Ovary (tissue), 9 donors: ENCODE results near the gene MPPED1. TPM values are rescaled to one million over a fixed set of nuclear protein-coding genes. Genes with fewer than 3 reads are reported as not detected.

Source experiments
- DNase-seq, 5 donors: peaks; one replicate each; pipeline ENCODE4 v3.0.0-alpha.2; 2019 to 2020
- H3K27ac ChIP-seq, 2 donors: fragments of 200-600 bp; one replicate each; pipeline versions ENCODE4 v1.5.1 to v1.8.0; 2019 to 2022
- H3K27me3 ChIP-seq: fragments of 200-600 bp; one replicate; pipeline ENCODE4 v1.8.0; 2022
- H3K36me3 ChIP-seq: fragments of 200-600 bp; sonication (generic); one replicate; pipeline ENCODE4 v1.5.1; 2019
- H3K4me1 ChIP-seq: one replicate; pipeline ENCODE4 v1.8.1; 2013; ENCODE audit warnings: mild to moderate bottlenecking, moderate library complexity; ENCODE audit not compliant: insufficient read depth
- H3K4me3 ChIP-seq: fragments of 200-600 bp; sonication (generic); one replicate; pipeline ENCODE4 v1.5.1; 2017
- H3K9me3 ChIP-seq, 2 donors: fragments of 200-600 bp in 1 of 2; sonication (generic) in 1 of 2; one replicate each; pipeline versions ENCODE4 v1.5.1 to v1.8.1; 2013 to 2019; ENCODE audit warnings: mild to moderate bottlenecking in 1 of 2, moderate library complexity in 1 of 2
- CTCF ChIP-seq, 3 donors: fragments of 450-650 bp in 2 of 3; fragments of 200-600 bp in 1 of 3; IDR thresholded peaks; one replicate each; pipeline versions ENCODE4 v1.5.1 to v1.8.0; 2016 to 2022; ENCODE audit warnings: antibody characterized with exemption in 3 of 3, mild to moderate bottlenecking in 1 of 3
- EP300 ChIP-seq: sonication (generic); formaldehyde crosslinking; IDR thresholded peaks from one replicate; pipeline ENCODE4 v1.6.1; 2017; ENCODE audit warnings: antibody characterized with exemption
- POLR2A ChIP-seq: fragments of 450-650 bp; IDR thresholded peaks from one replicate; pipeline ENCODE4 v1.6.1; 2017; ENCODE audit warnings: antibody characterized with exemption, mild to moderate bottlenecking, moderate library complexity
- WGBS, 3 donors: extraction: QIAGEN DNeasy Blood & Tissue Kit in 1 of 3; methylation state at CpG; one replicate each; pipeline versions ENCODE4 v1.1.5 to v1.1.7; 2013 to 2017; 5-methylcytosine and 5-hydroxymethylcytosine counted together
- intact Hi-C, 4 donors: fragments of 100-400 bp; cut with DNase I; formaldehyde crosslinking; loops; one replicate each; pipeline versions ENCODE4 v1.11.0 to v1.15.1; 2022 to 2023
- polyA plus RNA-seq, 2 donors: library from polyadenylated mRNA; stranded (reverse); fragments of 200-250 nt in 1 of 2; fragments of 350-450 nt in 1 of 2; fragmentation: Illumina TruSeq in 1 of 2; extraction: RNeasy Lipid Tissue Mini Kit (QIAGEN cat#74804) in 1 of 2; gene quantifications; one replicate each; pipeline ENCODE4 v1.2.3, GENCODE V29; 2013 to 2014
- total RNA-seq, 7 donors: library from RNA; depleted of rRNA in 2 of 7; stranded (reverse); fragments of >200 nt in 2 of 7; fragmentation: NEBNext Ultra II Directional in 3 of 7; extraction: Animal tissue kit (Norgen Biotek cat#: 25700) in 3 of 7; gene quantifications; one replicate each; pipeline versions ENCODE4 v1.1.0 to v1.2.4, GENCODE V29; 2016 to 2023
- donor health status: DM: no; HTN: no; CAD: no; lungs with moderate emphysema.
- donor health status: DM: no; HTN: no; CAD: no.
- donor health status: Bipolar disorder and iron deficiency.
- donor health status: DM: yes; HTN: yes; CAD: no.
- donor health status: DM: no; HTN: no; CAD: no.
- donor health status: DM: yes; HTN: yes; CAD: no.

Gene MPPED1
- total and polyA plus RNA-seq, 9 donors = 0.45 to 4.1 (median 2.1) TPM

- H3K27me3 ChIP-seq = no peaks in the 10 kb centered on the region
- no peak for DNase-seq
These were observed 109.9 kb downstream of the MPPED1 start for GRCh38 chr22:43521716-43522115.

GRCh38 chr22:43526117-43526655 is 114.4 kb downstream of the MPPED1 start:
- Histone ChIP-seq H3K36me3 (no peaks in the 10 kb centered on the region), H3K27me3 (no peaks in the 10 kb centered on the region), H3K4me1 (no peaks in the 10 kb centered on the region), H3K4me3 (no peak overlapping the region), H3K27ac (no peak overlapping the region), H3K9me3 (no peaks in the 10 kb centered on the region)
- TF ChIP-seq POLR2A = no peak
- no peak for TF ChIP-seq EP300
- TF ChIP-seq CTCF (IDR thresholded peaks at IDR 0.05) = no peak
- no peak for DNase-seq
- 78 to 88% (median 87%) methylated on average over 7 of the region's 7 CpGs for WGBS, 3 donors
- intact Hi-C loops = no loop called here

More at GRCh38 chr22:43521716-43522115, 109.9 kb downstream of the MPPED1 start:
- 78 to 88% (median 83%) methylated on average over 6 of the region's 6 CpGs for WGBS, 3 donors
- intact Hi-C loops = no loop called here
- Histone ChIP-seq H3K36me3 (no peaks in the 10 kb centered on the region), H3K4me1 (no peaks in the 10 kb centered on the region), H3K9me3 (no peaks in the 10 kb centered on the region), H3K27ac (no peak overlapping the region), H3K4me3 (no peak overlapping the region)
- TF ChIP-seq EP300 = no peak
- no peak for TF ChIP-seq POLR2A
- no peak for TF ChIP-seq CTCF (IDR thresholded peaks at IDR 0.05)

GRCh38 chr22:43526946-43527345 is 115.1 kb downstream of the MPPED1 start:
- Histone ChIP-seq H3K36me3 (no peaks in the 10 kb centered on the region), H3K4me1 (no peaks in the 10 kb centered on the region), H3K4me3 (no peak overlapping the region), H3K27ac (no peak overlapping the region), H3K27me3 (no peaks in the 10 kb centered on the region), H3K9me3 (no peaks in the 10 kb centered on the region)
- 88 to 92% (median 90%) methylated on average over 5 of the region's 5 CpGs for WGBS, 3 donors
- intact Hi-C loops = no loop called here
- TF ChIP-seq EP300 = no peak
- TF ChIP-seq POLR2A = no peak
- no peak for TF ChIP-seq CTCF (IDR thresholded peaks at IDR 0.05)
- DNase-seq = no peak

GRCh38 chr22:43528601-43529360 is 117.0 kb downstream of the MPPED1 start:
- TF ChIP-seq EP300 (no peak), CTCF (IDR thresholded peaks at IDR 0.05) (no peak), POLR2A (no peak)
- 64 to 77% (median 75%) methylated on average over 12 of the region's 12 CpGs for WGBS, 3 donors
- intact Hi-C loops = no loop called here
- DNase-seq = no peak
- H3K27me3 ChIP-seq = no peaks in the 10 kb centered on the region
- no peaks in the 10 kb centered on the region for H3K9me3 ChIP-seq
- H3K4me1 ChIP-seq = no peaks in the 10 kb centered on the region
- H3K4me3 ChIP-seq = no peak overlapping the region
- H3K27ac ChIP-seq = no peak overlapping the region
- H3K36me3 ChIP-seq = no peaks in the 10 kb centered on the region
